Fibroblast of mammary gland (primary cell): ENCODE data around the gene MPC1.

ENCODE experiments used
- DNase-seq: peaks from one replicate; pipeline ENCODE4 v3.0.0-alpha.2; 2010; ENCODE audit warnings: low read depth
- H3K4me3 ChIP-seq: 2 replicates; pipeline ENCODE4 v1.5.1; 2011; ENCODE audit warnings: low read depth, mild to moderate bottlenecking, low read length, moderate library complexity; ENCODE audit not compliant: control insufficient read depth
- CTCF ChIP-seq: conservative IDR thresholded peaks from 2 replicates; pipeline ENCODE4 v1.5.1; 2011; ENCODE audit warnings: low read depth, low read length, inconsistent platforms; ENCODE audit not compliant: control insufficient read depth, insufficient read depth

MPC1 gene

DNA sequence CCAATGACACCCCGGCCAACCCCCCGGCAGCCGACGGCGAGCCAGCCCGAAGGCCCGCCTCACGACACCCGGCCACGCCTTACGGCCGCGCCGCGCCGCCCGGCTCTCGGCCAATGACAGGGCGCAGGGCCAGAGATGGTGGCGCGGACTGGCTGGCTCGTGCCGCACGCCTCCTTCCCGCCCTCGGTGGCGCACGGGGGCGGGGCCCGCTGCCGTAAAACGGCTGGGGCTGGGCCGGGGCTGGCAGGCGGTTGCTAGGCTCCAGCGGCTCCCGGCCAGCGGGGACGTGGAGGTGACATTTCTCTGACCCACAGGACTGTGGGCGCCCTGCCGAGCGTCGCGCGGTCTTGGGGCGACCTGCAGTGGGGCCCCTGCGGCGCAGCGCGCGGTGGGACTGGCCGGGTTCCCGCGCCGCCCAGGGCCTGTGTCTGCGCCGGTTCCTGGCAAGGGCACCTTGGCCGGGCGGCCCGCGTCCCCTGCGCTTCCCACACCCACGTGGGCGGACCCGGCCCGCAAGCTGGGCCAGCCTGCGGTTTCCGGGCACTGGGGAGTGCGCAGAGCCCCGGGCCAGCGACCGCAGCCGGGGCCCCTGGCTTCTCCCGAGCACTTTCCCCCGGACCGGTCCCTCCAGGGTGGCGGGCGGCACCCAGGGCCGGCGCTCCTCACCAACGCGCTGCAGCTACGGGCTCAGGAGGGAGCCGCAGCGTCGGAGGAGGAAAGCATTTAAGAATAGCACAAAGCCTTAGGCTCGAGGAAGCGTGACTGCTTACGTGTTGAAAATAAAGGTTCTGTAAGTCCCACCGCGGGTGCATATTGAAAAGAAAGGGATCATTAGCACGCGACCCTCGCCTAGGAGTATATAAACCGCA, at the start of gene MPC1:
TSS of gene MPC1 (minus strand) at position 8 of the 869 bp plus-strand sequence. CDS start 64 bp downstream, outside the sequence.
- TF ChIP-seq CTCF, result no peak
- peak within 1 kb of the TSS; percentile 82 for H3K4me3 ChIP-seq
- peak; percentile 91 for DNase-seq

DNA sequence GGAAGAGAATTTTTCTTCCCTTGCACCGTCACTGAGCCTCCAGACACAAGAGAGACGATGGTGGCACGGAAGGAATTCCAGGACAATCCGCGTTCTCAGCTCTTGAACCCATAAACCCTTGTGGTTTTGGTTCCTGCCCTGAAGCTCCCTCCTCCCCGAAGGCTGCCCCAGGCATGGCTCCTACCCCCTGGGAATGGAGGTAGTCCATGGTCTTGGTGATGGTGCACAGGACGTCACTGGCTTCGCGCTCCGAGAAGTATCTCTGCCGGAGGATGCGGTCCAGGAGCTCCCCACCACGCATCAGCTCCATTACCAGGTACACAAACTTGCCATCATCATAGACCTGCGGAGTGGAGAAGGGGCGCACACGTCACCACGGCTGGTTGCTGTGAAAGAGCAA, 47.5 kb upstream of the MPC1 start:
- no peak for TF ChIP-seq CTCF
- DNase-seq, result no peak

DNA sequence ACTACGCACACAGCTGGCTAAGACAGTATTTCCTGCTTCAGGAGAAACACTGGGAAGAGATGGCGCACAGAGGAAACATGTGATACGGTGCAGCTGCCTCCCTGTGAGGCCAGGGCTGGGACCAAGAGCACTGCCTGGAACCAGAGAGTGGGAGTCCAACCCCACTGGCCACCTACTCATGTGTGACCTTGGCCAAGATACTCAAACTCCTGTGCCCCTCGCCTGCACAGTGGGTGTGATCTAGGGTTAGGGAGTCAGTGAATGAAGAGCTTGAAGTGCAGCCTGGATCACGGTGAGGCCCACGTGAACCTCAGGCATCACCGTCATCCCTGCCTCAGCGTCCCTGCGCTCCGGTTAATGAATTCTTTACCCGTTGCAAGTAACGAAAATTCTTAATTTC, 41.7 kb upstream of the MPC1 start:
- no peak overlapping the region for H3K4me3 ChIP-seq
- DNase-seq, result no peak
- TF ChIP-seq CTCF, result no peak

More for the DNA sequence above, 47.5 kb upstream of the MPC1 start:
- H3K4me3 ChIP-seq, result no peak overlapping the region

DNA sequence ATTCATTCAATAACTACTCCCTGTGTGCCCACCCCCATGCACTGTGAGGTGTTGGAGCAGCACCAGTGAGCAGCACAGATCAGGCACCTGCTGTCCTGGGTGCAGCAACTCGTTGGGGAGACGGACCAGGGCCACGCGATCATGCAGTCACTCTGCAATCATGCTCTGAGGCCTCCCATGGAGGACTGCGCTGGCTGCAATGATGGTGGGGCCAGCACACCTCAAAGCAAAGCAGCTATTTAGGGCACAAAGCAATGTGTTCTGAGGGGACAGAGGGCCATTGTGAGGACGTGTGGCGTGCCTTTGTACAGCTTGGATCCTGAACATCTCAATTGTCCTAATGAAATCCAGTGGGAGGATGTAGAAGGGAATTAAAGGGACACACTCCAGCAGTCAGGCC, 41.0 kb upstream of the MPC1 start:
- DNase-seq, result no peak
- H3K4me3 ChIP-seq, result no peak overlapping the region
- TF ChIP-seq CTCF, result no peak

GRCh38 chr6:166423051-166423745, 40.5 kb upstream of the MPC1 start:
- no peak for TF ChIP-seq CTCF
- H3K4me3 ChIP-seq, result no peak overlapping the region
- no peak for DNase-seq

- no peak overlapping the region for H3K4me3 ChIP-seq
- TF ChIP-seq CTCF, result no peak
- no peak for DNase-seq
Measured at GRCh38 chr6:166422201-166422940, 39.6 kb upstream of the MPC1 start.
